Right lobe of liver (tissue), 4 donors: ENCODE data around the gene WHRN.

Experiments used
- POLR2A ChIP-seq: fragments of 450-650 bp; IDR thresholded peaks from one replicate; pipeline ENCODE4 v1.6.1; 2017; ENCODE audit warnings: antibody characterized with exemption, mild to moderate bottlenecking
- TF ChIP-seq, protein P1 (sequence below), 4 donors: fragments of 200-600 bp in 3 of 4; fragments of 450-650 bp in 1 of 4; IDR thresholded peaks; one replicate each; pipeline versions ENCODE4 v1.5.1 to v1.8.0; 2016 to 2022; ENCODE audit warnings: antibody characterized with exemption in 4 of 4, mild to moderate bottlenecking in 2 of 4
- donor health status: DM: no; HTN: no; CAD: no.
- donor health status: DM: no; HTN: no; CAD: no.
- donor health status: DM: no; HTN: yes; CAD: no.

DNA sequence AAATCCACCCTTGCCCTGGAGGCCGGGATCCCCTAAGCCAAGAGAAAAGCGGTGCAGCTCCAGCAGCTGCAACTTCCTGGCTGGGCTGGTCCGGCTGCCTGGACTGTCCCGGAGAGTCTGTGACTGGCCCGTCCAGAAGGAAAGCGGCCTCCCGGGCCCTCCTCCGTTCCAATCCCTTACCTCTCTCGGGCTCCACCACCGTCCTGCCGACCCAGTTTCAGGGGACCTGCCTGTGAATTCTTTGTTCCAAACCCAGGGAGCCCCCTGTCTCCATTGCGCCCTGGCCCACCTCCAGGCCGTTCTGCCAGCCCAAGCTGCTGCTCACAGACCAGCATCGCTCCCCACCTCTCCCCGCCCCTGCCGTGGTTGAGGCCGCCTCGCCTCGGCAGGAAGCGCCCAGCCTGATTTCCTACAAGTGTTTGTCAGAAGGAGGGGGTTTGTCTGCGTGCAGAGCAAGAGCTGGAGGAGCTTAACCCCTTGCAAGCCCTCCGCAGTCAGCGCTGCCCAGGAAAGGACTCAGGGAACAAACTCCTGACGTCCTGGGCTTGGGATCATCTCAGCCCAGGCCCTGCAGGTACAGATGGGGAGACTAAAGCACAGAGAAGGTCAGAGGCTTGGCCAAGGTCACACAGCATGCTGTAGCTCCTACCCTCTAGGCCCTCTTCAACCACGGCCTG lies 117.5 kb downstream of the WHRN start, which contains the start of gene AKNA:
- TF ChIP-seq, protein P1, sequence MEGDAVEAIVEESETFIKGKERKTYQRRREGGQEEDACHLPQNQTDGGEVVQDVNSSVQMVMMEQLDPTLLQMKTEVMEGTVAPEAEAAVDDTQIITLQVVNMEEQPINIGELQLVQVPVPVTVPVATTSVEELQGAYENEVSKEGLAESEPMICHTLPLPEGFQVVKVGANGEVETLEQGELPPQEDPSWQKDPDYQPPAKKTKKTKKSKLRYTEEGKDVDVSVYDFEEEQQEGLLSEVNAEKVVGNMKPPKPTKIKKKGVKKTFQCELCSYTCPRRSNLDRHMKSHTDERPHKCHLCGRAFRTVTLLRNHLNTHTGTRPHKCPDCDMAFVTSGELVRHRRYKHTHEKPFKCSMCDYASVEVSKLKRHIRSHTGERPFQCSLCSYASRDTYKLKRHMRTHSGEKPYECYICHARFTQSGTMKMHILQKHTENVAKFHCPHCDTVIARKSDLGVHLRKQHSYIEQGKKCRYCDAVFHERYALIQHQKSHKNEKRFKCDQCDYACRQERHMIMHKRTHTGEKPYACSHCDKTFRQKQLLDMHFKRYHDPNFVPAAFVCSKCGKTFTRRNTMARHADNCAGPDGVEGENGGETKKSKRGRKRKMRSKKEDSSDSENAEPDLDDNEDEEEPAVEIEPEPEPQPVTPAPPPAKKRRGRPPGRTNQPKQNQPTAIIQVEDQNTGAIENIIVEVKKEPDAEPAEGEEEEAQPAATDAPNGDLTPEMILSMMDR (IDR thresholded peaks at IDR 0.05) = no peak
- peak; percentile 86 for TF ChIP-seq POLR2A
